ENCODE data around the gene RPA3. TPM values are rescaled to one million over a fixed set of nuclear protein-coding genes. Genes with fewer than 3 reads are reported as not detected.

RPA3 gene
- total and polyA plus RNA-seq, 2 of the 13 experiments (the other 11 are each of a cell fraction or from before 2014, with no cell fraction given): 38.3 to 154 TPM

GRCh38 chr7:7640221-7641128, 77.9 kb downstream of the RPA3 start, which contains the start of gene UMAD1 (continued):
- TF ChIP-seq PPARG (CRISPR knock-in tag; conservative IDR thresholded peaks at IDR 0.05): no peak
- TF ChIP-seq ZNF33A (CRISPR knock-in tag; IDR thresholded peaks at IDR 0.05; ENCODE audit: borderline replicate concordance): no peak
- peak; percentile 96 for TF ChIP-seq GABPB1 (CRISPR knock-in tag; IDR thresholded peaks at IDR 0.05)
- TF ChIP-seq RFXANK (CRISPR knock-in tag; IDR thresholded peaks at IDR 0.05): no peak
- TF ChIP-seq SKI (IDR thresholded peaks at IDR 0.05; ENCODE audit: partially characterized antibody): peak; percentile 25
- no peak for TF ChIP-seq FLYWCH1 (CRISPR knock-in tag; IDR thresholded peaks at IDR 0.05)
- no peak for TF ChIP-seq ZNF207 (IDR thresholded peaks at IDR 0.05; ENCODE audit: borderline replicate concordance)
- TF ChIP-seq, protein P1, sequence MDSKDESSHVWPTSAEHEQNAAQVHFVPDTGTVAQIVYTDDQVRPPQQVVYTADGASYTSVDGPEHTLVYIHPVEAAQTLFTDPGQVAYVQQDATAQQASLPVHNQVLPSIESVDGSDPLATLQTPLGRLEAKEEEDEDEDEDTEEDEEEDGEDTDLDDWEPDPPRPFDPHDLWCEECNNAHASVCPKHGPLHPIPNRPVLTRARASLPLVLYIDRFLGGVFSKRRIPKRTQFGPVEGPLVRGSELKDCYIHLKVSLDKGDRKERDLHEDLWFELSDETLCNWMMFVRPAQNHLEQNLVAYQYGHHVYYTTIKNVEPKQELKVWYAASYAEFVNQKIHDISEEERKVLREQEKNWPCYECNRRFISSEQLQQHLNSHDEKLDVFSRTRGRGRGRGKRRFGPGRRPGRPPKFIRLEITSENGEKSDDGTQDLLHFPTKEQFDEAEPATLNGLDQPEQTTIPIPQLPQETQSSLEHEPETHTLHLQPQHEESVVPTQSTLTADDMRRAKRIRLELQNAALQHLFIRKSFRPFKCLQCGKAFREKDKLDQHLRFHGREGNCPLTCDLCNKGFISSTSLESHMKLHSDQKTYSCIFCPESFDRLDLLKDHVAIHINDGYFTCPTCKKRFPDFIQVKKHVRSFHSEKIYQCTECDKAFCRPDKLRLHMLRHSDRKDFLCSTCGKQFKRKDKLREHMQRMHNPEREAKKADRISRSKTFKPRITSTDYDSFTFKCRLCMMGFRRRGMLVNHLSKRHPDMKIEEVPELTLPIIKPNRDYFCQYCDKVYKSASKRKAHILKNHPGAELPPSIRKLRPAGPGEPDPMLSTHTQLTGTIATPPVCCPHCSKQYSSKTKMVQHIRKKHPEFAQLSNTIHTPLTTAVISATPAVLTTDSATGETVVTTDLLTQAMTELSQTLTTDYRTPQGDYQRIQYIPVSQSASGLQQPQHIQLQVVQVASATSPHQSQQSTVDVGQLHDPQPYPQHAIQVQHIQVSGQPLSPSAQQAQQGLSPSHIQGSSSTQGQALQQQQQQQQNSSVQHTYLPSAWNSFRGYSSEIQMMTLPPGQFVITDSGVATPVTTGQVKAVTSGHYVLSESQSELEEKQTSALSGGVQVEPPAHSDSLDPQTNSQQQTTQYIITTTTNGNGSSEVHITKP (CRISPR knock-in tag; IDR thresholded peaks at IDR 0.05; ENCODE audit: low read depth): no peak; the same call in none of the 2 replicates
- TF ChIP-seq HMGXB3 (CRISPR knock-in tag; IDR thresholded peaks at IDR 0.05; ENCODE audit: borderline replicate concordance): no peak
- peak; percentile 89 for TF ChIP-seq GATAD1 (CRISPR knock-in tag; IDR thresholded peaks at IDR 0.05)
- TF ChIP-seq NONO (IDR thresholded peaks at IDR 0.05): no peak
- TF ChIP-seq NONO (CRISPR knock-in tag; conservative IDR thresholded peaks at IDR 0.05): peak; percentile 63
- TF ChIP-seq HDAC1 (CRISPR knock-in tag; IDR thresholded peaks at IDR 0.05): no peak; the same call in none of the 2 replicates
- TF ChIP-seq SMAD9 (CRISPR knock-in tag; IDR thresholded peaks at IDR 0.05): no peak
- TF ChIP-seq ZNF253 (CRISPR knock-in tag; IDR thresholded peaks at IDR 0.05; ENCODE audit: borderline replicate concordance): no peak
- TF ChIP-seq ZNF335 (CRISPR knock-in tag; IDR thresholded peaks at IDR 0.05): 0 out of 2 replicates have a peak, but pooled peaks have one; percentile 25
- TF ChIP-seq SOX13 (IDR thresholded peaks at IDR 0.05): no peak
- TF ChIP-seq SOX13 (CRISPR knock-in tag; conservative IDR thresholded peaks at IDR 0.05 in 1 of 2, IDR thresholded peaks at IDR 0.05 in 1 of 2): peak in 1 of 2 experiments; percentile 8; a peak in 2 of 4 replicates
- no peak for TF ChIP-seq GLI4 (CRISPR knock-in tag; IDR thresholded peaks at IDR 0.05; ENCODE audit: borderline replicate concordance)
- TF ChIP-seq SUZ12 (IDR thresholded peaks at IDR 0.05; ENCODE audit: low read depth, low read length): 0 out of 2 replicates have a peak, but pooled peaks have one; percentile 16
- TF ChIP-seq SMAD1 (CRISPR knock-in tag; IDR thresholded peaks at IDR 0.05; ENCODE audit: borderline replicate concordance, low read depth): no peak

All from HepG2 (cell line).